B cell (primary cell): Measurements from ENCODE around the gene KDM6B. TPM values are rescaled to one million over a fixed set of nuclear protein-coding genes. Genes with fewer than 3 reads are reported as not detected.

ENCODE experiments used
- ATAC-seq: fragments of 200-7000 bp; cut with Tn5 transposase; one replicate; pipeline ENCODE4 v1.10.0; 2021; ENCODE audit warnings: low read depth, mild to moderate bottlenecking, moderate number of reproducible peaks, moderate library complexity
- CTCF ChIA-PET: fragments of 350-600 bp; sonication (Branson Sonifier 250); formaldehyde crosslinking; loops from one replicate; lab custom pipeline; 2021; ENCODE audit warnings: antibody characterized with exemption, inconsistent platforms; lab: Charles Lee
- POLR2A ChIA-PET: fragments of 350-600 bp; sonication (Branson Sonifier 250); formaldehyde crosslinking; loops from one replicate; lab custom pipeline; 2021; ENCODE audit warnings: antibody characterized with exemption; lab: Charles Lee
- DNase-seq: peaks from one replicate; pipeline ENCODE4 v3.0.0; 2013
- H2AFZ ChIP-seq: 2 replicates; pipeline ENCODE4 v1.6.1; 2012; ENCODE audit warnings: mild to moderate bottlenecking, low read depth, low read length; ENCODE audit not compliant: insufficient read depth, poor library complexity, severe bottlenecking
- H3K27ac ChIP-seq, 2 donors: 1 replicate in 1 of 2; 2 replicates in 1 of 2; pipeline ENCODE4 v1.5.1; 2012 to 2013; ENCODE audit warnings: low read length in 2 of 2, mild to moderate bottlenecking in 2 of 2, moderate library complexity in 1 of 2
- H3K27me3 ChIP-seq, 4 experiments: fragments of 200-600 bp in 1 of 4; sonication (generic) in 1 of 4; replicated peaks in 1 of 4; 1 replicate in 2 of 4; 2 replicates in 2 of 4; pipeline versions ENCODE4 v1.6.1 to v1.7.0; 2013 to 2016; ENCODE audit warnings: low read length in 3 of 4, mild to moderate bottlenecking in 2 of 4, mixed read lengths in 1 of 4, moderate library complexity in 1 of 4; ENCODE audit not compliant: insufficient read depth in 4 of 4, control insufficient read depth in 3 of 4; ENCODE audit errors: control extremely low read depth in 1 of 4
- H3K36me3 ChIP-seq, 2 experiments: replicated peaks in 1 of 2; 1 replicate in 1 of 2; 2 replicates in 1 of 2; pipeline versions ENCODE4 v1.6.1 to v1.7.1; 2013; ENCODE audit warnings: low read length in 1 of 2; ENCODE audit not compliant: insufficient read depth in 2 of 2, control insufficient read depth in 1 of 2; ENCODE audit errors: control extremely low read depth in 1 of 2, extremely low read depth in 1 of 2
- H3K4me1 ChIP-seq, 2 donors: fragments of 200-600 bp in 1 of 2; sonication (generic) in 1 of 2; 1 replicate in 1 of 2; 2 replicates in 1 of 2; pipeline versions ENCODE4 v1.5.1 to v1.6.1; 2013 to 2017; ENCODE audit warnings: low read length in 2 of 2; ENCODE audit not compliant: control insufficient read depth in 2 of 2, insufficient read depth in 2 of 2
- H3K4me2 ChIP-seq: replicated peaks from 2 replicates; pipeline ENCODE3; 2012; ENCODE audit warnings: mild to moderate bottlenecking, low read depth, low read length; ENCODE audit not compliant: poor library complexity, severe bottlenecking
- H3K4me3 ChIP-seq, 5 experiments: fragments of 200-600 bp in 1 of 5; sonication (generic) in 1 of 5; 1 replicate in 3 of 5; 2 replicates in 2 of 5; pipeline versions ENCODE4 v1.5.1 to v1.7.0; 2011 to 2016; ENCODE audit warnings: low read length in 4 of 5, mild to moderate bottlenecking in 4 of 5, low read depth in 2 of 5, control low read depth in 1 of 5, moderate library complexity in 1 of 5; ENCODE audit not compliant: insufficient read depth in 1 of 5; ENCODE audit errors: control extremely low read depth in 1 of 5, extremely low read depth in 1 of 5
- H3K79me2 ChIP-seq: fragments of 200-600 bp; sonication (generic); one replicate; pipeline ENCODE4 v1.6.0; 2016; ENCODE audit warnings: low read length; ENCODE audit not compliant: control insufficient read depth, insufficient read depth
- H3K9ac ChIP-seq: fragments of 200-600 bp; sonication (generic); 2 replicates; pipeline ENCODE4 v1.6.1; 2017; ENCODE audit warnings: mild to moderate bottlenecking, low read length, moderate library complexity
- H3K9me3 ChIP-seq, 3 donors: one replicate each; pipeline versions ENCODE4 v1.6.1 to v1.7.1; 2013; ENCODE audit warnings: low read length in 2 of 3; ENCODE audit not compliant: control insufficient read depth in 2 of 3, insufficient read depth in 1 of 3; ENCODE audit errors: control extremely low read depth in 1 of 3
- H4K20me1 ChIP-seq: 2 replicates; pipeline ENCODE4 v1.6.0; 2012; ENCODE audit warnings: mild to moderate bottlenecking, low read length; ENCODE audit not compliant: insufficient read depth, control insufficient read depth, poor library complexity, severe bottlenecking
- H3K27ac Mint-ChIP-seq: one replicate; pipeline ENCODE4 v1.8.0; 2021; ENCODE audit warnings: mixed read lengths
- H3K27me3 Mint-ChIP-seq: one replicate; pipeline ENCODE4 v1.8.0; 2021; ENCODE audit warnings: mixed read lengths
- H3K4me1 Mint-ChIP-seq: one replicate; pipeline ENCODE4 v1.8.0; 2021; ENCODE audit warnings: mixed read lengths
- H3K4me3 Mint-ChIP-seq: one replicate; pipeline ENCODE4 v1.8.0; 2021; ENCODE audit warnings: mixed read lengths
- H3K9me3 Mint-ChIP-seq: one replicate; pipeline ENCODE4 v1.8.0; 2022; ENCODE audit warnings: mixed read lengths; ENCODE audit not compliant: insufficient read depth
- EZH2 ChIP-seq: IDR thresholded peaks from 2 replicates; pipeline ENCODE4 v1.6.1; 2012; ENCODE audit warnings: borderline replicate concordance, low read depth, mild to moderate bottlenecking, moderate library complexity, low read length; ENCODE audit not compliant: insufficient read depth, poor library complexity, severe bottlenecking
- WGBS: methylation state at CpG from one replicate; pipeline ENCODE4 v1.1.5; 2013; ENCODE audit warnings: missing lambda C conversion rate; ENCODE audit not compliant: insufficient coverage; 5-methylcytosine and 5-hydroxymethylcytosine counted together
- intact Hi-C: fragments of 100-400 bp; cut with micrococcal nuclease; formaldehyde crosslinking; loops from one replicate; pipeline ENCODE4 v1.10.0; 2022
- polyA plus RNA-seq: library from polyadenylated mRNA; depleted of rRNA; stranded (reverse); fragments of >200 nt; gene quantifications from 2 replicates; pipeline ENCODE4 v1.2.3, GENCODE V29; 2012
- total RNA-seq, 2 donors: library from RNA; stranded (reverse); fragments of 120-200 nt in 1 of 2; gene quantifications; 1 replicate in 1 of 2; 2 replicates in 1 of 2; pipeline versions ENCODE4 v1.2.3 to v1.2.4, GENCODE V29; 2013 to 2022
- TF ChIP-seq, protein P1 (sequence below): fragments of 200-600 bp; IDR thresholded peaks from one replicate; pipeline ENCODE4 v1.8.0; 2022; ENCODE audit warnings: antibody characterized with exemption, mild to moderate bottlenecking

KDM6B gene
- total and polyA plus RNA-seq, 2 donors (not counting 1 experiment from before 2014, with no cell fraction given), result 18.6 to 110 TPM

DNA sequence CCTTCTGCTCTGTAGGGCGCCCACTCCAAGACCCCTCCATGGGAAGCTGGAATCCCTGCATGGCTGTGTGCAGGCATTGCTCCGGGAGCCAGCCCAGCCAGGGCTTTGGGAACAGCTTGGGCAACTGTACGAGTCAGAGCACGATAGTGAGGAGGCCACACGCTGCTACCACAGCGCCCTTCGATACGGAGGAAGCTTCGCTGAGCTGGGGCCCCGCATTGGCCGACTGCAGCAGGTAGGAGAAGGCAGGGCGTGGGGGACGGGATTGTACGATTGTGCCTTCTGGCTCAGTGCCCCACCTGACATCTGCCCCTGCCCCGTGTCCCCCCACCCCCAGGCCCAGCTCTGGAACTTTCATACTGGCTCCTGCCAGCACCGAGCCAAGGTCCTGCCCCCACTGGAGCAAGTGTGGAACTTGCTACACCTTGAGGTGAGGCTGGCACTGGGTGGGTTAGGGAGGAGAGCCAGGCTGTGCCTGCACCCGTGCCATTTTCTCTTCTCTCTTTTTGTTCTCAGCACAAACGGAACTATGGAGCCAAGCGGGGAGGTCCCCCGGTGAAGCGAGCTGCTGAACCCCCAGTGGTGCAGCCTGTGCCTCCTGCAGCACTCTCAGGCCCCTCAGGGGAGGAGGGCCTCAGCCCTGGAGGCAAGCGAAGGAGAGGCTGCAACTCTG is 12.2 kb downstream of the KDM6B start:
- H3K9me3 ChIP-seq, result no peaks in the 10 kb centered on the region
- Mint-ChIP-seq H3K27ac (peak overlapping the region; percentile 32), H3K27me3 (no peaks in the 10 kb centered on the region), H3K9me3 (no peaks in the 10 kb centered on the region), H3K4me1 (peaks cover 32% of the 10 kb centered on the region), H3K4me3 (peak overlapping the region; percentile 100)
- H2AFZ ChIP-seq, result no peak overlapping the region
- DNase-seq (peak; percentile 37), ATAC-seq (no peak)
- H4K20me1 ChIP-seq, result peaks cover 69% of the 10 kb centered on the region
- peaks cover 0 to 33% of the 10 kb centered on the region in 2 experiments for H3K36me3 ChIP-seq
- no peak overlapping the region for H3K27ac ChIP-seq
- intact Hi-C loops, result loop anchor here (10.0 kb wide), 1 partner anchor 231 kb away; the partner anchor contains the start of gene FXR2
- peaks cover 15 to 46% of the 10 kb centered on the region in 2 donors for H3K4me1 ChIP-seq
- H3K27me3 ChIP-seq, result no peaks in the 10 kb centered on the region
- POLR2A ChIA-PET, result interaction anchor here (0.6 to 1.6 kb wide), 4 partner anchors 9 to 337 kb away, joined by 3 to 14 read pairs (median 4); no protein-coding TSS in a partner anchor
- no peak overlapping the region for H3K4me3 ChIP-seq
- CTCF ChIA-PET, result interaction anchor here (1.1 to 5.7 kb wide), 2 partner anchors 11 to 24 kb away, joined by 3 to 53 read pairs; partner anchors contain the start of gene KDM6B
- TF ChIP-seq, protein P1, sequence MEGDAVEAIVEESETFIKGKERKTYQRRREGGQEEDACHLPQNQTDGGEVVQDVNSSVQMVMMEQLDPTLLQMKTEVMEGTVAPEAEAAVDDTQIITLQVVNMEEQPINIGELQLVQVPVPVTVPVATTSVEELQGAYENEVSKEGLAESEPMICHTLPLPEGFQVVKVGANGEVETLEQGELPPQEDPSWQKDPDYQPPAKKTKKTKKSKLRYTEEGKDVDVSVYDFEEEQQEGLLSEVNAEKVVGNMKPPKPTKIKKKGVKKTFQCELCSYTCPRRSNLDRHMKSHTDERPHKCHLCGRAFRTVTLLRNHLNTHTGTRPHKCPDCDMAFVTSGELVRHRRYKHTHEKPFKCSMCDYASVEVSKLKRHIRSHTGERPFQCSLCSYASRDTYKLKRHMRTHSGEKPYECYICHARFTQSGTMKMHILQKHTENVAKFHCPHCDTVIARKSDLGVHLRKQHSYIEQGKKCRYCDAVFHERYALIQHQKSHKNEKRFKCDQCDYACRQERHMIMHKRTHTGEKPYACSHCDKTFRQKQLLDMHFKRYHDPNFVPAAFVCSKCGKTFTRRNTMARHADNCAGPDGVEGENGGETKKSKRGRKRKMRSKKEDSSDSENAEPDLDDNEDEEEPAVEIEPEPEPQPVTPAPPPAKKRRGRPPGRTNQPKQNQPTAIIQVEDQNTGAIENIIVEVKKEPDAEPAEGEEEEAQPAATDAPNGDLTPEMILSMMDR, result no peak
- TF ChIP-seq EZH2, result no peak
- peaks cover 31% of the 10 kb centered on the region for H3K79me2 ChIP-seq
- WGBS, result 93% methylated on average over 17 of the region's 22 CpGs
- H3K4me2 ChIP-seq, result no peak overlapping the region
- no peak overlapping the region for H3K9ac ChIP-seq
